ENCODE data around the gene TUBA4B.

Gene TUBA4B

GRCh38 chr2:219229305-219230058, 23.6 kb upstream of the TUBA4B start, which contains the start of the genes ANKZF1 and ATG9A (continued):
- TF ChIP-seq ZNF341 (tag by site-specific recombination; IDR thresholded peaks at IDR 0.05; ENCODE audit: low read depth) (peak; percentile 57), ZBTB17 (tag by site-specific recombination; IDR thresholded peaks at IDR 0.05) (peak; percentile 97), IKZF3 (tag by site-specific recombination; IDR thresholded peaks at IDR 0.05) (0 out of 2 replicates have a peak, but pooled peaks have one; percentile 26), ZBTB26 (tag by site-specific recombination; optimal IDR thresholded peaks at IDR 0.05) (peak; percentile 85), SCRT2 (tag by site-specific recombination; IDR thresholded peaks at IDR 0.05) (peak; percentile 79; the same call in 1 of the 2 replicates), TRIM28 (IDR thresholded peaks at IDR 0.05; ENCODE audit: borderline replicate concordance, low read length) (0 out of 2 replicates have a peak, but pooled peaks have one; percentile 19), ZNF600 (tag by site-specific recombination; IDR thresholded peaks at IDR 0.05) (peak; percentile 52; the same call in 1 of the 2 replicates), ZXDB (tag by site-specific recombination; IDR thresholded peaks at IDR 0.05) (no peak; the same call in 1 of the 2 replicates), ZNF23 (tag by site-specific recombination; IDR thresholded peaks at IDR 0.05; ENCODE audit: borderline replicate concordance) (no peak), ZNF629 (tag by site-specific recombination; IDR thresholded peaks at IDR 0.05) (peak; percentile 48; the same call in 1 of the 2 replicates), ZSCAN4 (tag by site-specific recombination; IDR thresholded peaks at IDR 0.05) (no peak), SP3 (tag by site-specific recombination; IDR thresholded peaks at IDR 0.05) (peak; percentile 83), ZNF660 (tag by site-specific recombination; IDR thresholded peaks at IDR 0.05) (peak; percentile 42; the same call in 1 of the 2 replicates), ZEB2 (tag by site-specific recombination; IDR thresholded peaks at IDR 0.05) (0 out of 2 replicates have a peak, but pooled peaks have one; percentile 26), ZNF2 (tag by site-specific recombination; IDR thresholded peaks at IDR 0.05) (0 out of 2 replicates have a peak, but pooled peaks have one; percentile 57), ZNF837 (tag by site-specific recombination; IDR thresholded peaks at IDR 0.05) (no peak), ZBTB20 (tag by site-specific recombination; IDR thresholded peaks at IDR 0.05) (no peak)
- TF ChIP-seq, protein P1, sequence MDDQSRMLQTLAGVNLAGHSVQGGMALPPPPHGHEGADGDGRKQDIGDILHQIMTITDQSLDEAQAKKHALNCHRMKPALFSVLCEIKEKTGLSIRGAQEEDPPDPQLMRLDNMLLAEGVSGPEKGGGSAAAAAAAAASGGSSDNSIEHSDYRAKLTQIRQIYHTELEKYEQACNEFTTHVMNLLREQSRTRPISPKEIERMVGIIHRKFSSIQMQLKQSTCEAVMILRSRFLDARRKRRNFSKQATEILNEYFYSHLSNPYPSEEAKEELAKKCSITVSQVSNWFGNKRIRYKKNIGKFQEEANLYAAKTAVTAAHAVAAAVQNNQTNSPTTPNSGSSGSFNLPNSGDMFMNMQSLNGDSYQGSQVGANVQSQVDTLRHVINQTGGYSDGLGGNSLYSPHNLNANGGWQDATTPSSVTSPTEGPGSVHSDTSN (CRISPR knock-in tag; IDR thresholded peaks at IDR 0.05): peak; percentile 99
- TF ChIP-seq, protein P2, sequence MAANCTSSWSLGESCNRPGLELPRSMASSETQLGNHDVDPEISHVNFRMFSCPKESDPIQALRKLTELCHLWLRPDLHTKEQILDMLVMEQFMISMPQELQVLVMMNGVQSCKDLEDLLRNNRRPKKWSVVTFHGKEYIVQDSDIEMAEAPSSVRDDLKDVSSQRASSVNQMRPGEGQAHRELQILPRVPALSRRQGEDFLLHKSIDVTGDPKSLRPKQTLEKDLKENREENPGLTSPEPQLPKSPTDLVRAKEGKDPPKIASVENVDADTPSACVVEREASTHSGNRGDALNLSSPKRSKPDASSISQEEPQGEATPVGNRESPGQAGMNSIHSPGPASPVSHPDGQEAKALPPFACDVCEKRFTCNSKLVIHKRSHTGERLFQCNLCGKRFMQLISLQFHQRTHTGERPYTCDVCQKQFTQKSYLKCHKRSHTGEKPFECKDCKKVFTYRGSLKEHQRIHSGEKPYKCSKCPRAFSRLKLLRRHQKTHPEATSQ (tag by site-specific recombination; IDR thresholded peaks at IDR 0.05): no peak

DNA sequence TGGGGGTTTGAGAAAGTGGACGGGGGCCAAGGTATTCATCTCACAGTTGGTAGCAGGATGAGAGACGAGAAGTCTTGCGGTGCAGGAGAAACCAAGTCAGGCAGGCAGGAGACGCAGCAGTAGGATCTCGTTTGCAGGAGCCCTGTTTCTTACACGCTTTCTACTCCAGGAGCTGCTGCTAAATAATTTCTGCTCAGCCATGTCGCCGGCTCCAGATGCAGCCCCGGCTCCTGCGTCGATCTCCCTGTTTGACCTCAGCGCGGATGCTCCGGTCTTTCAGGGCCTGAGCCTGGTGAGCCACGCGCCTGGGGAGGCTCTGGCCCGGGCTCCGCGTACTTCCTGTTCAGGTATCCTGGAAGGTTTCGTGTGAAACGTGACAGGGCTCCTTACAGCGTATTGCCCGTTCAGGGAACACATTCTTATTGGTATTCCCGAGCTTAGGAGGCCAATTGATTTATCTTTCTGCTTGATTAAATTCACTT, 22.9 kb upstream of the TUBA4B start:
- H3K4me1 ChIP-seq (ENCODE audit: control insufficient read depth, insufficient read depth, low read length): peaks cover 4% of the 10 kb centered on the region; the same call in 1 of the 2 replicates
- peak overlapping the region; percentile 69 for H3K4me3 ChIP-seq (ENCODE audit: low read depth, low read length)
- ChIA-PET CTCF (interaction anchor here (0.7 to 9.1 kb wide), 9 partner anchors 10 to 67 kb away, joined by 3 to 65 read pairs (median 4); partner anchors contain the start of genes DNAJB2 and GLB1L), POLR2A (interaction anchor here (0.6 to 2.8 kb wide), 16 partner anchors 8 to 65 kb away, joined by 3 to 16 read pairs (median 5); partner anchors contain the start of genes ABCB6, CNPPD1, DNAJB2 and GLB1L)
- no peaks in the 10 kb centered on the region for H3K9me3 ChIP-seq (ENCODE audit: control insufficient read depth, insufficient read depth, low read depth, low read length)
- H3K36me3 ChIP-seq (ENCODE audit: control insufficient read depth in 2 of 2, insufficient read depth in 1 of 2, low read length in 2 of 2): peaks cover 17 to 65% of the 10 kb centered on the region in 2 experiments
- peak overlapping the region; percentile 81 for H3K27ac ChIP-seq (ENCODE audit: extremely low read depth, low read depth, low read length)
- TF ChIP-seq TSHZ1 (tag by site-specific recombination; IDR thresholded peaks at IDR 0.05; ENCODE audit: borderline replicate concordance): no peak
- no peak for TF ChIP-seq MYNN (tag by site-specific recombination; IDR thresholded peaks at IDR 0.05; ENCODE audit: borderline replicate concordance)
- TF ChIP-seq, protein P3, sequence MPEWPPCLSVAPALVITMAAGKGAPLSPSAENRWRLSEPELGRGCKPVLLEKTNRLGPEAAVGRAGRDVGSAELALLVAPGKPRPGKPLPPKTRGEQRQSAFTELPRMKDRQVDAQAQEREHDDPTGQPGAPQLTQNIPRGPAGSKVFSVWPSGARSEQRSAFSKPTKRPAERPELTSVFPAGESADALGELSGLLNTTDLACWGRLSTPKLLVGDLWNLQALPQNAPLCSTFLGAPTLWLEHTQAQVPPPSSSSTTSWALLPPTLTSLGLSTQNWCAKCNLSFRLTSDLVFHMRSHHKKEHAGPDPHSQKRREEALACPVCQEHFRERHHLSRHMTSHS (tag by site-specific recombination; IDR thresholded peaks at IDR 0.05): no peak
- no peak for TF ChIP-seq ZNF157 (tag by site-specific recombination; IDR thresholded peaks at IDR 0.05)

Measured in HEK293 (cell line).